GM21515 (cell line): ENCODE data around the gene NEK5.
"Not testable (repeated sequence)": the region's sequence is repeated elsewhere in the genome, so short reads cannot be mapped to it uniquely, and the experiment has no call there.

Experiments
- ATAC-seq: cut with Tn5 transposase; IDR thresholded peaks from one replicate; pipeline ENCODE4 v1.9.1; 2021; ENCODE audit not compliant: unreplicated experiment

The NEK5 gene

GRCh38 chr13:52128714-52129700, at the start of gene NEK5:
NEK5 (minus strand) TSS chr13:52129073; CDS start chr13:52127482, 1,591 bp downstream.
- peak; percentile 79 for ATAC-seq

GRCh38 chr13:52177276-52177675, 48.4 kb upstream of the NEK5 start:
- ATAC-seq = no peak

- ATAC-seq = not testable (repeated sequence)
These were observed 45.1 kb upstream of the NEK5 start for GRCh38 chr13:52173970-52174369.

- ATAC-seq = no peak
These were observed 44.5 kb upstream of the NEK5 start for GRCh38 chr13:52173373-52173772.

- ATAC-seq = not testable (repeated sequence)
These were observed 42.8 kb upstream of the NEK5 start for GRCh38 chr13:52171686-52172085.

- not testable (repeated sequence) for ATAC-seq
These were observed 42.0 kb upstream of the NEK5 start for GRCh38 chr13:52170828-52171391.

GRCh38 chr13:52169839-52170238, 41.0 kb upstream of the NEK5 start:
- no peak for ATAC-seq

GRCh38 chr13:52165411-52165810, 36.5 kb upstream of the NEK5 start:
- no peak for ATAC-seq

GRCh38 chr13:52164989-52165388, 36.1 kb upstream of the NEK5 start:
- no peak for ATAC-seq

GRCh38 chr13:52163878-52164277, 35.0 kb upstream of the NEK5 start:
- ATAC-seq = not testable (repeated sequence)

GRCh38 chr13:52162279-52163101, 33.6 kb upstream of the NEK5 start:
- no peak for ATAC-seq

GRCh38 chr13:52161181-52161646, 32.3 kb upstream of the NEK5 start:
- ATAC-seq = no peak

GRCh38 chr13:52160506-52160905, 31.6 kb upstream of the NEK5 start:
- ATAC-seq = no peak

GRCh38 chr13:52160053-52160452, 31.2 kb upstream of the NEK5 start:
- ATAC-seq = no peak

GRCh38 chr13:52159159-52159982, 30.5 kb upstream of the NEK5 start, which contains the start of gene NEK3:
NEK3 (minus strand) TSS chr13:52159597; CDS start chr13:52156191, 3,406 bp downstream.
- peak; percentile 68 for ATAC-seq

- ATAC-seq = no peak
These were observed 29.8 kb upstream of the NEK5 start for GRCh38 chr13:52158629-52159158.

- ATAC-seq = no peak
These were observed 27.9 kb upstream of the NEK5 start for GRCh38 chr13:52156724-52157261.

GRCh38 chr13:52155177-52155576, 26.3 kb upstream of the NEK5 start:
- no peak for ATAC-seq

- ATAC-seq = no peak
These were observed 18.4 kb upstream of the NEK5 start for GRCh38 chr13:52147225-52147624.

- no peak for ATAC-seq
These were observed 12.4 kb upstream of the NEK5 start for GRCh38 chr13:52141299-52141698.
